HG03097 (cell line): Measurements from ENCODE around the gene ELP1.
A peak's percentile ranks its signal among the peaks of the same experiment; 100 is the strongest.
"Not testable (repeated sequence)": the region's sequence is repeated elsewhere in the genome, so short reads cannot be mapped to it uniquely, and the experiment has no call there.

Experiments
- ATAC-seq: cut with Tn5 transposase; IDR thresholded peaks from one replicate; pipeline ENCODE4 v1.9.1; 2021; ENCODE audit not compliant: unreplicated experiment, low FRiP score

ELP1 gene

GRCh38 chr9:108933718-108934322 lies at the start of gene ELP1:
Gene ELP1, minus strand, starts transcription at chr9:108934124. Its CDS starts 2,978 bp downstream, at chr9:108931146.
- peak; percentile 90 for ATAC-seq

GRCh38 chr9:108980893-108981292 lies 47.0 kb upstream of the ELP1 start:
- no peak for ATAC-seq

- no peak for ATAC-seq
These were observed 44.3 kb upstream of the ELP1 start for GRCh38 chr9:108978205-108978604.

- no peak for ATAC-seq
These were observed 40.0 kb upstream of the ELP1 start for GRCh38 chr9:108973895-108974294.

GRCh38 chr9:108972626-108973209 lies 38.8 kb upstream of the ELP1 start:
- no peak for ATAC-seq

- no peak for ATAC-seq
These were observed 38.3 kb upstream of the ELP1 start for GRCh38 chr9:108972186-108972585.

GRCh38 chr9:108971392-108971791 lies 37.5 kb upstream of the ELP1 start:
- ATAC-seq: not testable (repeated sequence)

GRCh38 chr9:108967916-108968315 lies 34.0 kb upstream of the ELP1 start:
- no peak for ATAC-seq

- ATAC-seq: no peak
These were observed 29.7 kb upstream of the ELP1 start for GRCh38 chr9:108963459-108964143.

GRCh38 chr9:108961151-108961550 lies 27.2 kb upstream of the ELP1 start:
- no peak for ATAC-seq

- no peak for ATAC-seq
These were observed 26.4 kb upstream of the ELP1 start for GRCh38 chr9:108960331-108960730.

- no peak for ATAC-seq
These were observed 22.7 kb upstream of the ELP1 start for GRCh38 chr9:108956631-108957026.

- ATAC-seq: no peak
These were observed 22.2 kb upstream of the ELP1 start for GRCh38 chr9:108956022-108956630.

GRCh38 chr9:108953983-108954574 lies 20.2 kb upstream of the ELP1 start:
- no peak for ATAC-seq

GRCh38 chr9:108951578-108951977 lies 17.7 kb upstream of the ELP1 start:
- ATAC-seq: no peak

- no peak for ATAC-seq
These were observed 16.2 kb upstream of the ELP1 start for GRCh38 chr9:108950168-108950567.

GRCh38 chr9:108939975-108940374 lies 6.1 kb upstream of the ELP1 start:
- no peak for ATAC-seq

- ATAC-seq: no peak
These were observed 3.8 kb upstream of the ELP1 start for GRCh38 chr9:108937561-108938305.

GRCh38 chr9:108934323-108934893 lies 484 bp upstream of the ELP1 start, which contains the start of gene ABITRAM:
Gene ABITRAM, plus strand, starts transcription at chr9:108934400. Its CDS starts 87 bp downstream, at chr9:108934487.
- peak; percentile 63 for ATAC-seq

GRCh38 chr9:108933231-108933717 lies 650 bp downstream of the ELP1 start:
- ATAC-seq: no peak
